C4-2B (cell line): ENCODE measurements around the gene ANXA4.

Experiments used
- CTCF ChIP-seq: fragments of 450-650 bp; conservative IDR thresholded peaks from 2 replicates; pipeline ENCODE4 v1.5.1; 2017; ENCODE audit warnings: mild to moderate bottlenecking
- ZFX ChIP-seq: fragments of 450-650 bp; IDR thresholded peaks from 2 replicates; pipeline ENCODE4 v1.6.1; 2017

- TF ChIP-seq CTCF (peak; percentile 35), ZFX (no peak)
These were observed 21.5 kb upstream of the ANXA4 start for GRCh38 chr2:69720404-69720803.
